Thoracic aorta (tissue), 2 donors: ENCODE results near the gene PLAGL2. TPM values are rescaled to one million over a fixed set of nuclear protein-coding genes. Genes with fewer than 3 reads are reported as not detected.
"Not testable (repeated sequence)": the region's sequence is repeated elsewhere in the genome, so short reads cannot be mapped to it uniquely, and the experiment has no call there.

Experiments
- ATAC-seq: fragments of 150-250 bp; one replicate; pipeline ENCODE4 v1.8.0; 2017; ENCODE audit warnings: low read depth; ENCODE audit not compliant: insufficient number of reproducible peaks, low FRiP score
- DNase-seq: peaks from one replicate; pipeline ENCODE4 v3.0.0-alpha.2; 2020; ENCODE audit warnings: low spot score
- H3K27ac ChIP-seq, 2 donors: fragments of 200-600 bp; sonication (generic); 1 replicate in 1 of 2; 2 replicates in 1 of 2; pipeline ENCODE4 v1.5.1; 2016; ENCODE audit warnings: mild to moderate bottlenecking in 2 of 2, moderate library complexity in 2 of 2
- H3K27me3 ChIP-seq: fragments of 200-600 bp; sonication (generic); replicated peaks from 2 replicates; pipeline ENCODE4 v1.6.0; 2016; ENCODE audit warnings: mild to moderate bottlenecking; ENCODE audit not compliant: insufficient read depth
- H3K36me3 ChIP-seq: fragments of 200-600 bp; sonication (generic); one replicate; pipeline ENCODE4 v1.5.1; 2016
- H3K4me1 ChIP-seq, 2 donors: fragments of 200-600 bp; sonication (generic); 1 replicate in 1 of 2; 2 replicates in 1 of 2; pipeline versions ENCODE4 v1.5.1 to v1.6.0; 2016; ENCODE audit warnings: low read depth in 2 of 2, mild to moderate bottlenecking in 1 of 2; ENCODE audit not compliant: control insufficient read depth in 1 of 2
- H3K4me3 ChIP-seq: fragments of 200-600 bp; sonication (generic); 2 replicates; pipeline ENCODE4 v1.5.1; 2016; ENCODE audit warnings: mild to moderate bottlenecking
- H3K9me3 ChIP-seq: fragments of 200-600 bp; sonication (generic); 2 replicates; pipeline ENCODE4 v1.5.1; 2016
- total RNA-seq, 2 donors: library from RNA; depleted of rRNA; stranded (reverse); fragments of >200 nt; gene quantifications; one replicate each; pipeline versions ENCODE4 v1.1.0 to v1.2.3, GENCODE V29; 2016
- TF ChIP-seq, protein P1 (sequence below): fragments of 200-600 bp; sonication (generic); IDR thresholded peaks from one replicate; pipeline ENCODE4 v1.5.1; 2019; ENCODE audit warnings: antibody characterized with exemption

The PLAGL2 gene
- total RNA-seq, 2 donors from 2014 or later, result 3.8 to 7.5 TPM

GRCh38 chr20:32193996-32194395, 13.5 kb downstream of the PLAGL2 start:
- Histone ChIP-seq H3K4me3 (no peak overlapping the region), H3K27me3 (no peaks in the 10 kb centered on the region), H3K36me3 (peaks cover 19% of the 10 kb centered on the region), H3K27ac (no peak overlapping the region), H3K9me3 (no peaks in the 10 kb centered on the region), H3K4me1 (peaks cover 5 to 8% of the 10 kb centered on the region in 2 donors)
- no peak for ATAC-seq
- TF ChIP-seq, protein P1, sequence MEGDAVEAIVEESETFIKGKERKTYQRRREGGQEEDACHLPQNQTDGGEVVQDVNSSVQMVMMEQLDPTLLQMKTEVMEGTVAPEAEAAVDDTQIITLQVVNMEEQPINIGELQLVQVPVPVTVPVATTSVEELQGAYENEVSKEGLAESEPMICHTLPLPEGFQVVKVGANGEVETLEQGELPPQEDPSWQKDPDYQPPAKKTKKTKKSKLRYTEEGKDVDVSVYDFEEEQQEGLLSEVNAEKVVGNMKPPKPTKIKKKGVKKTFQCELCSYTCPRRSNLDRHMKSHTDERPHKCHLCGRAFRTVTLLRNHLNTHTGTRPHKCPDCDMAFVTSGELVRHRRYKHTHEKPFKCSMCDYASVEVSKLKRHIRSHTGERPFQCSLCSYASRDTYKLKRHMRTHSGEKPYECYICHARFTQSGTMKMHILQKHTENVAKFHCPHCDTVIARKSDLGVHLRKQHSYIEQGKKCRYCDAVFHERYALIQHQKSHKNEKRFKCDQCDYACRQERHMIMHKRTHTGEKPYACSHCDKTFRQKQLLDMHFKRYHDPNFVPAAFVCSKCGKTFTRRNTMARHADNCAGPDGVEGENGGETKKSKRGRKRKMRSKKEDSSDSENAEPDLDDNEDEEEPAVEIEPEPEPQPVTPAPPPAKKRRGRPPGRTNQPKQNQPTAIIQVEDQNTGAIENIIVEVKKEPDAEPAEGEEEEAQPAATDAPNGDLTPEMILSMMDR, result no peak
- no peak for DNase-seq

GRCh38 chr20:32193336-32193735, 14.2 kb downstream of the PLAGL2 start:
- Histone ChIP-seq H3K36me3 (peaks cover 19% of the 10 kb centered on the region), H3K4me1 (peaks cover 9 to 13% of the 10 kb centered on the region in 2 donors)
- not testable (repeated sequence) for H3K27me3 ChIP-seq, H3K4me3 ChIP-seq, H3K27ac ChIP-seq, ATAC-seq, H3K9me3 ChIP-seq, DNase-seq

- H3K4me1 ChIP-seq, result peaks cover 9 to 13% of the 10 kb centered on the region in 2 donors
- TF ChIP-seq, protein P1, result no peak
- no peaks in the 10 kb centered on the region for H3K27me3 ChIP-seq
- H3K9me3 ChIP-seq, result no peaks in the 10 kb centered on the region
- no peak overlapping the region for H3K27ac ChIP-seq
- ATAC-seq (no peak), DNase-seq (no peak)
- H3K4me3 ChIP-seq, result no peak overlapping the region
- peaks cover 19% of the 10 kb centered on the region for H3K36me3 ChIP-seq
Observed at GRCh38 chr20:32192698-32193097, 14.8 kb downstream of the PLAGL2 start.

- Histone ChIP-seq H3K9me3 (no peaks in the 10 kb centered on the region), H3K4me1 (peaks cover 9 to 13% of the 10 kb centered on the region in 2 donors), H3K27ac (no peak overlapping the region), H3K27me3 (no peaks in the 10 kb centered on the region), H3K4me3 (no peak overlapping the region), H3K36me3 (peaks cover 10% of the 10 kb centered on the region)
- no peak for DNase-seq
- TF ChIP-seq, protein P1, result no peak
- ATAC-seq, result no peak
Observed at GRCh38 chr20:32191873-32192272, 15.7 kb downstream of the PLAGL2 start.

GRCh38 chr20:32191422-32191821, 16.1 kb downstream of the PLAGL2 start:
- Histone ChIP-seq H3K4me3 (no peak overlapping the region), H3K9me3 (no peaks in the 10 kb centered on the region), H3K36me3 (peaks cover 9% of the 10 kb centered on the region), H3K4me1 (peaks cover 9 to 13% of the 10 kb centered on the region in 2 donors), H3K27me3 (no peaks in the 10 kb centered on the region), H3K27ac (no peak overlapping the region)
- no peak for DNase-seq
- no peak for ATAC-seq
- TF ChIP-seq, protein P1, result no peak
